HCT116 (cell line): ENCODE data around the gene ADA. TPM values are rescaled to one million over a fixed set of nuclear protein-coding genes. Genes with fewer than 3 reads are reported as not detected.

Source experiments
- ATAC-seq: fragments of 200-7000 bp; cut with Tn5 transposase; 2 replicates; pipeline ENCODE4 v1.9.1; 2020; ENCODE audit warnings: mild to moderate bottlenecking, moderate library complexity
- BruUV-seq: library from RNA; stranded (reverse); fragments of 400-500 nt; replicated peaks from 2 replicates; lab custom pipeline; 2021; lab: Mats Ljungman, UMichigan
- CTCF ChIA-PET: fragments of 300-600 bp; sonication (Branson Sonifier 250); formaldehyde crosslinking; loops from one replicate; lab custom pipeline; 2021; ENCODE audit warnings: antibody characterized with exemption; lab: Charles Lee
- POLR2A ChIA-PET: fragments of 300-600, 350-600 bp; sonication (Branson Sonifier 250); formaldehyde crosslinking; loops from one replicate; lab custom pipeline; 2021; ENCODE audit warnings: antibody characterized with exemption; lab: Charles Lee
- RAD21 ChIA-PET, 2 experiments: fragments of 300-600 bp; sonication (Branson Sonifier 250); formaldehyde crosslinking; loops; one replicate each; lab custom pipeline; 2023; ENCODE audit warnings: low total read pairs in 2 of 2; ENCODE audit not compliant: uncharacterized antibody in 2 of 2, unreplicated experiment in 2 of 2, low non-redundant PET in 1 of 2; lab: Charles Lee
- DNase-seq: peaks from one replicate; pipeline ENCODE4 v3.0.0-alpha.2; 2010; ENCODE audit warnings: low read depth, low spot score
- H2AFZ ChIP-seq: fragments of 200-600 bp; shearing (Covaris generic), sonication (generic); 2 replicates; pipeline ENCODE4 v1.6.1; 2017; ENCODE audit warnings: low read depth, mixed run types, mixed read lengths, antibody characterized with exemption, low read length; ENCODE audit not compliant: poor library complexity, severe bottlenecking
- H3K27ac ChIP-seq: 2 replicates; pipeline ENCODE4 v1.5.1; 2012; ENCODE audit warnings: low read depth, low read length
- H3K27me3 ChIP-seq: fragments of 200-600 bp; sonication (generic); 2 replicates; pipeline ENCODE4 v1.6.1; 2016; ENCODE audit warnings: mixed run types, low read length, mixed read lengths; ENCODE audit not compliant: insufficient read depth
- H3K36me3 ChIP-seq, 2 experiments: fragments of 200-500 bp in 1 of 2; fragments of 200-600 bp in 1 of 2; sonication (Bioruptor generic) in 1 of 2; sonication (generic) in 1 of 2; 2 replicates each; pipeline versions ENCODE4 v1.5.1 to v1.6.1; 2014 to 2016; ENCODE audit warnings: low read length in 2 of 2, inconsistent platforms in 1 of 2, mixed read lengths in 1 of 2, mixed run types in 1 of 2; ENCODE audit not compliant: insufficient read depth in 2 of 2, control insufficient read depth in 1 of 2
- H3K4me1 ChIP-seq, 2 experiments: fragments of 200-600 bp in 1 of 2; sonication (generic) in 1 of 2; 2 replicates each; pipeline versions ENCODE4 v1.5.1 to v1.6.1; 2012 to 2017; ENCODE audit warnings: low read length in 2 of 2, inconsistent platforms in 1 of 2, mild to moderate bottlenecking in 1 of 2, mixed read lengths in 1 of 2, mixed run types in 1 of 2, moderate library complexity in 1 of 2; ENCODE audit not compliant: insufficient read depth in 2 of 2, control insufficient read depth in 1 of 2
- H3K4me2 ChIP-seq: fragments of 200-600 bp; sonication (generic); 2 replicates; pipeline ENCODE4 v1.6.1; 2017; ENCODE audit warnings: mixed run types, low read length, mixed read lengths
- H3K4me3 ChIP-seq, 2 experiments: fragments of 200-600 bp in 1 of 2; sonication (generic) in 1 of 2; replicated peaks in 1 of 2; 2 replicates each; pipeline ENCODE4 v1.5.1; 2011 to 2016; ENCODE audit warnings: low read length in 2 of 2, control low read depth in 1 of 2, low read depth in 1 of 2, mild to moderate bottlenecking in 1 of 2, mixed read lengths in 1 of 2, mixed run types in 1 of 2
- H3K79me2 ChIP-seq: fragments of 200-600 bp; sonication (generic); 2 replicates; pipeline ENCODE4 v1.6.1; 2017; ENCODE audit warnings: mild to moderate bottlenecking, mixed run types, low read length, moderate library complexity, mixed read lengths; ENCODE audit not compliant: insufficient read depth
- H3K9ac ChIP-seq: fragments of 200-600 bp; sonication (generic); 2 replicates; pipeline ENCODE4 v1.6.1; 2016; ENCODE audit warnings: low read length, mixed read lengths
- H3K9me2 ChIP-seq: fragments of 200-600 bp; sonication (generic), shearing (Covaris generic); 2 replicates; pipeline ENCODE4 v1.6.1; 2017; ENCODE audit warnings: mixed run types, mild to moderate bottlenecking, moderate library complexity; ENCODE audit not compliant: insufficient read depth
- H3K9me3 ChIP-seq, 2 experiments: fragments of 200-500 bp in 1 of 2; fragments of 200-600 bp in 1 of 2; sonication (Bioruptor generic) in 1 of 2; sonication (generic) in 1 of 2; 2 replicates each; pipeline ENCODE4 v1.6.1; 2014 to 2017; ENCODE audit warnings: low read length in 2 of 2, mixed read lengths in 2 of 2, inconsistent platforms in 1 of 2, low read depth in 1 of 2, mild to moderate bottlenecking in 1 of 2, mixed run types in 1 of 2, moderate library complexity in 1 of 2; ENCODE audit not compliant: control insufficient read depth in 1 of 2, insufficient read depth in 1 of 2
- H4K20me1 ChIP-seq: fragments of 200-600 bp; sonication (generic), shearing (Covaris generic); 2 replicates; pipeline ENCODE4 v1.6.1; 2017; ENCODE audit warnings: mixed run types, mild to moderate bottlenecking, moderate library complexity; ENCODE audit not compliant: insufficient read depth
- CBX3 ChIP-seq: IDR thresholded peaks from 2 replicates; pipeline ENCODE4 v1.6.1; 2012; ENCODE audit warnings: low read depth
- CEBPB ChIP-seq: IDR thresholded peaks from 2 replicates; pipeline ENCODE4 v1.6.1; 2012; ENCODE audit warnings: low read depth
- ELF1 ChIP-seq: IDR thresholded peaks from 2 replicates; pipeline ENCODE4 v1.6.1; 2012; ENCODE audit warnings: low read depth, borderline replicate concordance
- EZH2 ChIP-seq: fragments of 200-600 bp; sonication (generic); IDR thresholded peaks from 2 replicates; pipeline ENCODE4 v1.6.1; 2017; ENCODE audit warnings: antibody characterized with exemption, mixed run types
- EZH2phosphoT487 ChIP-seq: fragments of 200-600 bp; IDR thresholded peaks from 2 replicates; pipeline ENCODE4 v1.6.1; 2018; ENCODE audit warnings: antibody characterized with exemption, borderline replicate concordance
- FOSL1 ChIP-seq: IDR thresholded peaks from 2 replicates; pipeline ENCODE4 v1.6.1; 2012; ENCODE audit warnings: low read depth
- JUND ChIP-seq: IDR thresholded peaks from 2 replicates; pipeline ENCODE4 v1.6.1; 2012
- POLR2A ChIP-seq: IDR thresholded peaks from 2 replicates; pipeline ENCODE4 v1.7.0; 2011; ENCODE audit warnings: borderline replicate concordance; ENCODE audit not compliant: insufficient read depth, insufficient read length; ENCODE audit errors: extremely low read depth
- POLR2AphosphoS5 ChIP-seq: IDR thresholded peaks from 2 replicates; pipeline ENCODE4 v1.6.1; 2011; ENCODE audit warnings: mild to moderate bottlenecking, low read depth, low read length, moderate library complexity
- RAD21 ChIP-seq: IDR thresholded peaks from 2 replicates; pipeline ENCODE4 v1.6.1; 2012; ENCODE audit warnings: low read depth, mild to moderate bottlenecking
- SIN3A ChIP-seq: IDR thresholded peaks from 2 replicates; pipeline ENCODE4 v1.6.1; 2012; ENCODE audit warnings: low read depth
- SP1 ChIP-seq: IDR thresholded peaks from 2 replicates; pipeline ENCODE4 v1.6.1; 2012; ENCODE audit warnings: low read depth
- TCF7L2 ChIP-seq: IDR thresholded peaks from 2 replicates; pipeline ENCODE4 v1.7.0; 2011; ENCODE audit warnings: borderline replicate concordance, inconsistent platforms; ENCODE audit not compliant: insufficient read depth, insufficient read length; ENCODE audit errors: extremely low read depth
- YY1 ChIP-seq: IDR thresholded peaks from 2 replicates; pipeline ENCODE4 v1.6.1; 2011; ENCODE audit warnings: low read length, low read depth, moderate library complexity, mild to moderate bottlenecking; ENCODE audit not compliant: insufficient replicate concordance; ENCODE audit errors: extremely low read depth
- ZNF274 ChIP-seq: fragments of 200-500 bp; sonication (Bioruptor generic); IDR thresholded peaks from 2 replicates; pipeline ENCODE4 v1.6.1; 2014; ENCODE audit warnings: mild to moderate bottlenecking, low read depth, low read length, inconsistent platforms
- intact Hi-C: fragments of 100-400 bp; cut with micrococcal nuclease; formaldehyde crosslinking; loops from 2 replicates; pipeline ENCODE4 v1.10.0; 2022
- total RNA-seq: library from RNA; stranded (reverse); gene quantifications from one replicate; pipeline ENCODE4 v1.2.1, GENCODE V29; 2021; ENCODE audit not compliant: unreplicated experiment
- TF ChIP-seq, protein P1 (sequence below): IDR thresholded peaks from 2 replicates; pipeline ENCODE4 v1.6.1; 2012
- TF ChIP-seq, protein P2 (sequence below): IDR thresholded peaks from 2 replicates; pipeline ENCODE4 v1.6.1; 2012
- TF ChIP-seq, protein P3 (sequence below): IDR thresholded peaks from 2 replicates; pipeline ENCODE4 v1.6.1; 2011; ENCODE audit warnings: mild to moderate bottlenecking, low read length, moderate library complexity; ENCODE audit not compliant: insufficient replicate concordance; ENCODE audit errors: extremely low read depth

ADA gene
- total RNA-seq, 1 experiment from 2014 or later = 25.9 TPM

DNA sequence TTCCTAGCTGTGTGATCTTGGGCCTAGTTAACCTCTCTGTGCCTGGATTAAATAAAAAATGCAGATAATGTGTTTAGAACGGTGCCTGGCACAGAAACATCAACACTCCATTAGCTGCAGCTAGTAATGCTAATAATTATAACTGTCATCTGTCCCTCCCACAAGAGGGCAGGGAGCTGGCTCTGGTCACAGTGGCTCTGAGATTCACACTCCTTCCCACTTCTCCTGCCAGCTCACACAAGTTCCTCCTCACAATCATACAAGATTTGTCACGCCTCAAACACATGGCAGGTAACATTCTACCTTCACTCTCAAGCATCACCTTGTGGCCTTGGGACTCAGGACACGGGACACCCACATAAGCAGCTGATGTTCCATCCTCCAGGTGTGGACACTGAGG, 2.4 kb downstream of the ADA start:
- Histone ChIP-seq H3K27ac (no peak overlapping the region), H2AFZ (no peak overlapping the region), H3K4me2 (no peak overlapping the region), H3K9ac (no peak overlapping the region), H3K27me3 (no peaks in the 10 kb centered on the region), H4K20me1 (no peaks in the 10 kb centered on the region), H3K36me3 (no peaks in the 10 kb centered on the region), H3K79me2 (no peaks in the 10 kb centered on the region), H3K9me3 (no peaks in the 10 kb centered on the region), H3K4me1 (peaks cover 11 to 24% of the 10 kb centered on the region in 2 experiments; a peak in 3 of 4 replicates)
- BruUV-seq = no TSS peak
- ATAC-seq (no peak), DNase-seq (no peak)
- ChIA-PET CTCF (no interaction called here), RAD21 (interaction anchor here in 1 of 2 experiments (0.7 kb wide), 1 partner anchor 26 kb away, joined by 3 read pairs; no protein-coding TSS in a partner anchor), POLR2A (no interaction called here)
- intact Hi-C loops = no loop called here
- no peak for TF ChIP-seq YY1
- no peak for TF ChIP-seq EZH2phosphoT487
- no peak for TF ChIP-seq FOSL1
- TF ChIP-seq JUND = no peak
- no peak for TF ChIP-seq RAD21
- TF ChIP-seq, protein P1, sequence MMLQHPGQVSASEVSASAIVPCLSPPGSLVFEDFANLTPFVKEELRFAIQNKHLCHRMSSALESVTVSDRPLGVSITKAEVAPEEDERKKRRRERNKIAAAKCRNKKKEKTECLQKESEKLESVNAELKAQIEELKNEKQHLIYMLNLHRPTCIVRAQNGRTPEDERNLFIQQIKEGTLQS = no peak
- no peak for TF ChIP-seq ZNF274
- no peak for TF ChIP-seq CBX3
- no peak for TF ChIP-seq CEBPB
- TF ChIP-seq, protein P2, sequence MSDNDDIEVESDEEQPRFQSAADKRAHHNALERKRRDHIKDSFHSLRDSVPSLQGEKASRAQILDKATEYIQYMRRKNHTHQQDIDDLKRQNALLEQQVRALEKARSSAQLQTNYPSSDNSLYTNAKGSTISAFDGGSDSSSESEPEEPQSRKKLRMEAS = no peak
- no peak for TF ChIP-seq ELF1
- no peak for TF ChIP-seq TCF7L2
- TF ChIP-seq POLR2A = no peak
- no peak for TF ChIP-seq POLR2AphosphoS5
- TF ChIP-seq SIN3A = no peak
- TF ChIP-seq, protein P3, sequence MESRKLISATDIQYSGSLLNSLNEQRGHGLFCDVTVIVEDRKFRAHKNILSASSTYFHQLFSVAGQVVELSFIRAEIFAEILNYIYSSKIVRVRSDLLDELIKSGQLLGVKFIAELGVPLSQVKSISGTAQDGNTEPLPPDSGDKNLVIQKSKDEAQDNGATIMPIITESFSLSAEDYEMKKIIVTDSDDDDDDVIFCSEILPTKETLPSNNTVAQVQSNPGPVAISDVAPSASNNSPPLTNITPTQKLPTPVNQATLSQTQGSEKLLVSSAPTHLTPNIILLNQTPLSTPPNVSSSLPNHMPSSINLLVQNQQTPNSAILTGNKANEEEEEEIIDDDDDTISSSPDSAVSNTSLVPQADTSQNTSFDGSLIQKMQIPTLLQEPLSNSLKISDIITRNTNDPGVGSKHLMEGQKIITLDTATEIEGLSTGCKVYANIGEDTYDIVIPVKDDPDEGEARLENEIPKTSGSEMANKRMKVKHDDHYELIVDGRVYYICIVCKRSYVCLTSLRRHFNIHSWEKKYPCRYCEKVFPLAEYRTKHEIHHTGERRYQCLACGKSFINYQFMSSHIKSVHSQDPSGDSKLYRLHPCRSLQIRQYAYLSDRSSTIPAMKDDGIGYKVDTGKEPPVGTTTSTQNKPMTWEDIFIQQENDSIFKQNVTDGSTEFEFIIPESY = no peak
- no peak for TF ChIP-seq EZH2
- TF ChIP-seq SP1 = no peak
- TF ChIP-seq, all 23 proteins: peak for 0
- H3K4me3 ChIP-seq = no peak overlapping the region
- H3K9me2 ChIP-seq = no peaks in the 10 kb centered on the region
